CD4-positive, alpha-beta T cell treated with Interleukin-6 at 100 ng/mL for 8 hours (primary cell): ENCODE data around the gene TRAPPC2L.

ENCODE experiments used
- DNase-seq: peaks from one replicate; pipeline ENCODE4 v3.0.0-alpha.2; 2020; ENCODE audit warnings: mixed read lengths, low spot score

Gene TRAPPC2L

DNA sequence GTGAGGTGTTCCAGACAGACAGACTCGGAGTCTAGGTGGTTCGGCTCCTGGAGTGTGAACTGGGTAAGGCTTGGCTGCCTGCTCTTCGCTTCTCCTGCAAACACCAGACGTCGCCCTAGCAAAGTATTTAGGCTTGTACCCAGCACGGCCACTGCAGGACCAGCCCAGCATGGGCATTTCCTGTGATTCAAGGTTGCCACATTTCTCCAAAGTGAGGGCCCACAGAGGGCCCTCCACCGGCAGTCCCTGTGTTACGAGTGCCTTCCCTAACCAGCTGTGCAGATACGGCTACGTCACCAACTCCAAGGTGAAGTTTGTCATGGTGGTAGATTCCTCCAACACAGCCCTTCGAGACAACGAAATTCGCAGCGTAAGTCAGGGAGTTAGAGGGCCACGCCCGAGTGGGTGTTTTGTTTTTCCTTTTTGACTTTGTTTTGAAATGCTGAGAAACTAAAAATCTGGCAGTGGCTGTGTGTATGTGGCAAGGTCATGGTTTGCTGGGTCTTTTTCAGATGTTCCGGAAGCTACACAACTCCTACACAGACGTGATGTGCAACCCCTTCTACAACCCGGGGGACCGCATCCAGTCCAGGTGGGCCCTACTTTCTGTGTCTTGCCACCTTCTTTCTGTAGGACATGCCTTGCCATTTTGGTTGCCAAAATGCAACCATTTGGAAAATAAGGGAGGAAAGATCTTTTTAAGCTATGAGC, 2.6 kb downstream of the TRAPPC2L start:
- DNase-seq: no peak

GRCh38 chr16:88861359-88861758, 4.4 kb downstream of the TRAPPC2L start:
- DNase-seq: no peak

- DNase-seq: no peak
These were observed 6.0 kb downstream of the TRAPPC2L start for GRCh38 chr16:88862968-88863367.

DNA sequence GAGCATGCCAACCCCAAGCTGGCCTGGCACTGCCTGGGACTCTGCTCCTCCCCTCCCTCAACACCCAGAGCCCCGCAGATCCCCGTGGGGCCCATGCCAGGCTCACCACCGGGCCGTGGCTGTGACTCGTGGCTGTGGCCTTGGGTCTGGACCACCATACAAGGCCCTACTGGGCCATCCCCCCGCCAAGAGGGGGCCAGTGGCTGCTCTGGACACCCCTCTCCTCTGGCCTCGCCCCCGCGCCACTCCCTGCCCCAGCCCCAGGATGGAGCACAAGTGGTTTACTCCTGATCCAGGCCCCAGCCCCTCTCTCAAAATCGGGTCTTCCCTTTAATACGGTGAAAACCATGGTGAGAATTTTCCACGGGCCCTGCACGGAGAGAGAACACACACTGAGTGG, 6.5 kb downstream of the TRAPPC2L start:
- no peak for DNase-seq

DNA sequence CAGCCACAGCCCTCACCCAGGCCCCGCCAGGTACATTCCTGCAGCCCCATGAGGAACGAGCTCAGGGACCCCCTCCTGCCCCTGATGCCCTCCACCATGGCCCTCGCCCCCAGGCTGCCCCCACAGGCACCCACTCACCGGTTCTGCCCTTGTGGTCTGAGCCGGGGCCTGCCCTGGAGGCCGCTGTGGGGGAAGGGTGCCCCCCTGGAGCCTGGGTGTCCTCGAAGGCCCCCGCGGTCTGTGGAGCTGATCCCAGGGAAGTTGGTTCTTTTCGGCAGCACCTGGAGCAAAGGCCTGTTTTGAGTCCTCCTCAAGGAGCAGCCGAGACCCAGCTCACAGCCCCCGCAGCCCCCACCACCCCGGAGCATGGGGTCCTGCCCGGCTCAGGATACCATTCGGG, 7.2 kb downstream of the TRAPPC2L start:
- no peak for DNase-seq

DNA sequence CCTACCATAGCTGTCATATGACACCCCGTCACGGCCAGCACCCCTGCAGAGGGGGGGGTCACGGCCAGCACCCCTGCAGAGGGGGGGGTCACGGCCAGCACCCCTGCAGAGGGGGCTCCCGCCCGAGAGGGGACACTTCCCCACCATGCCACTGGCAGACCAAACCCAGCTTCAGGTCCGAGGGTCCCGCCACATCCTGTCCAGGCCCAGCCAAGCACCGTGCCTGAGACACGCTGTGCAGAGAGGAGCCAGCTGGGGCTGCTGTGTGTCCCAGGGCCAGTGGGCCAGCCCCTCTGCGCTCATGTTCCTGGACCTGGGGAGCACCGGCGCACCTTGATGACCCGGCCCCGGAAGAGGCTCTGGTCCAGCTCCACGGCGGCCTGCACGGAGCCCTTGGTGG, 7.6 kb downstream of the TRAPPC2L start:
- no peak for DNase-seq

- no peak for DNase-seq
These were observed 8.4 kb downstream of the TRAPPC2L start for GRCh38 chr16:88865310-88865709.

- no peak for DNase-seq
These were observed 8.8 kb downstream of the TRAPPC2L start for GRCh38 chr16:88865742-88866141.

- no peak for DNase-seq
These were observed 9.4 kb downstream of the TRAPPC2L start, which contains the start of gene PABPN1L for GRCh38 chr16:88866151-88866920. Gene PABPN1L, minus strand, starts transcription at chr16:88866660. Its CDS starts 54 bp downstream, at chr16:88866606.

GRCh38 chr16:88867581-88868246, 10.8 kb downstream of the TRAPPC2L start:
- DNase-seq: no peak

GRCh38 chr16:88868974-88869672, 12.2 kb downstream of the TRAPPC2L start:
- DNase-seq: no peak

DNA sequence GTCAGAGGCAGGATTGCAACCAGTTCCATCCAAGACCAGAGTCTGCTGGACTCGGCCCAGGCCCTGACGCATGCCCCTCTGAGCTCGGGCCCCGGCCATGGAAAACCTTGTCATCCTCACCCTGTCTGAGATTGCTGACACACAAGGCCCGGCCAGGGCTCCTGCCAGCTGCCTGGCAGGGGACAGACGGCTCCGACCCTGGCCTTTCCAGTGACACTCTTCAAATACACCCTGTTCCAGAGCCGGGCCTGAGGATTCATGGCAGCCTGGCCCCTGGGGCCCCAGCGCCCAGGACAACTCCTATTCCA, 12.7 kb downstream of the TRAPPC2L start:
- DNase-seq: no peak

GRCh38 chr16:88870608-88871348, 13.9 kb downstream of the TRAPPC2L start:
- no peak for DNase-seq

DNA sequence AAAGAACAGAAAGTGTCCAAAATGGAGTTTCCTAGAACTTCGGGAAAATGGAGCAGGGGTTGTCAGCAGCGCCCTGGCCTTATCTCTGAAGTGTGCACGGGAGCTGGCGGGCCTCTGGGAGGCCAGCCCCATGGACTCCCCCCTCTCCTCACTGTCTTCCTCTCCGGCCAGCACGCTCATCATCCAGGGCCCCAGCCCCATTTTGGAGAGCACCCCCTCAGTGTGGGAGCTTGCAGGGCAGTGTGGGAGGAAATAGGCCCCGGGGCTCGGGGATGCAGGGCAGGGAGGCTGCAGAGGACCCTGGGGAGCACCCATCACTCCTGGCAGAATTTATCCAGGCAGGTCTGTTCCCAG, 14.4 kb downstream of the TRAPPC2L start:
- no peak for DNase-seq

DNA sequence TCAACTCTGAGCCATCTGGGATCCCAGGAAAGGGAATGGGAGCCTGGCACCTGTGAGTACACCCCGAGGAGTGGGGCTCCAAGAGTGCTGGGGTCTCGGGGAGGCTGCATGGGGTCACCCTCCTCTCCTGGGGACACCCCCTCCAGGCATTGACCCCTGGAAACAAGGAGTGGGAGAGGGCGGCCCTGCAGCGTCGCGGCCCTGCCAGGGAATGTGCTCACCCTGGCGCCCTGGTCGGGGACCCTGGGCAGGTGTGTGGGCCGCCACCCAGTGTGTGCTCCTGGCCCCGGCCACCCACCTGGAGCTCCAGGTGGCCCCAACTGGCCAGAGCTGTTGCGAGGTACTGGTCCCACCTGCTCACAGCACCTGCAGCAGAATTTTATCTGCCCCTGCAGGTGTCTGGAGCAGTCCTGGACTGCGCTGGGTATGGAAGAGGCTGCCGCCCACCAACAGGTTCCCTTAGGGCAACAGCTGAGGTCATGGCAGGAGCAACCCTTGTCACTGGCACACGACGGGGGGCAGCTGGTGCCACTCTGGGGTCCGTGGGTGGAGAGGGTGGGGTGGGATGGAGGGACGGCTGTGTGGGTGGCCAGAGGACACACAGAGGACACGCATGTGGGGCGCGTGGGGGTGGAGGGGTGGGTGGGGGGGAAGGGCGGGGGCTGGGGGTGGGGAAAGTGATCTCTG, 14.9 kb downstream of the TRAPPC2L start:
- DNase-seq: no peak

DNA sequence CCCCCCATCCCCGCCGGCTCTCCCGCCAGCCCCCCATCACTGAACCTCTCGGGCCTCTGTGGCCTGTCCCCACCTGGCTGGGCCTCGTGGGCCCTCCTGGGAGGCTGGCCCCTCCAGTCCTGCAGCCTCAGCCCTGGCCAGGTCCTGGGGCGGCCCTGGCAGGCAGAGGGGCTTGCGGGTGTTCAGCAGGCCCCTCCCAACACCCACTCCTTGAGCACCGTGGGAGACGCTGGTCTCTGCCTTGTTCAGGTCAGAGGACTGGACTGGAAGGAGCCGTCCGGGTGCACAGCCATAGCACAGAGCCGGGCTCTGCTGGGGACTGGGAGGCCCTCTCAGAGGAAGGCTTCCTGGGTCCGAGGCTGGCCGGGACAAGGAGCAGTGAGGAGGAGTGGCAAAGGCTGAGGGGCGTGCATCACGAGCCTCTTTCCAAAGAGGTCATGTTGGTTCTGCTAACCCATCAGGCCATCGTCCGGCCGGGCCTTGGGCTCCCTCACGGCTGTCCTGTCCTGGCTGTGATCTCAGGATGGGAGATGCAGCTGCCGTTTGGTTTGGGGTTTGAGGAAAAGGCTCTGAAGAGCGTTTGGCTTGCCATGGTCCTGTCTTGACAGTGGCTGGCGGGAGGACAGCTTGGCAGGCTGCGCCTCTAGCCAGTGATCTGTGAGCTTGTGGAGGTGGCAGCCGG, 15.9 kb downstream of the TRAPPC2L start:
- DNase-seq: no peak

GRCh38 chr16:88874938-88875599, 18.1 kb downstream of the TRAPPC2L start:
- DNase-seq: no peak

DNA sequence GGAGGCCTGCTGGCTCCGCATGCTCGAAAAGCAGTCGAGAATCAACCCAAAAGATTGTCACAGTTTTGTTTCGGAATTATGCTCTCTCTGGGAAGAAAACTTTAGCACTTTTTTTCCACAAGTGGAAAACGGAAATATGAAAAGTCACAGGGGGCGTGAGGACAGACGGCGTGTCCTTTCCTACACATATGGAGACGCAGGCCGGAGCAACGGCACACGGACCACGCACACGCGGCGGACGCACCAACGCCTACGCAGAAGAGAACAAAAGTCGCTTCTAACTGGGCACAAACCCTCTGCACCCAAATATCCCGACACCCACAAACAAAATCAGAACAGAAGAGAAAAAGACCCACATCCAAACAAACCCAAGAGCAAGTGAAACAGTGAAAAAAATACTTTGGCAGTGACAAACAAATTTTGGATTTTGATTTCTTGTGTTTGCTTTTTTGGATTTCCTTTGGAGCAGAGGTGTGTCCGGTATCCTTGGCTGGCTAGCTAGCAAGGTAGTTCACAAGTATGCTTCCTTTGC, 18.8 kb downstream of the TRAPPC2L start:
- DNase-seq: no peak

- no peak for DNase-seq
These were observed 20.1 kb downstream of the TRAPPC2L start for GRCh38 chr16:88876942-88877526.
